ENCODE data around the gene DBN1.

DBN1 gene

GRCh38 chr5:177473443-177474001 lies at the start of gene DBN1:
DBN1 (minus strand) TSS chr5:177473634; CDS start chr5:177473521, 113 bp downstream.
- no peak for FAIRE-seq

- FAIRE-seq, result no peak
These were observed 47.6 kb upstream of the DBN1 start for GRCh38 chr5:177520916-177521513.

DNA sequence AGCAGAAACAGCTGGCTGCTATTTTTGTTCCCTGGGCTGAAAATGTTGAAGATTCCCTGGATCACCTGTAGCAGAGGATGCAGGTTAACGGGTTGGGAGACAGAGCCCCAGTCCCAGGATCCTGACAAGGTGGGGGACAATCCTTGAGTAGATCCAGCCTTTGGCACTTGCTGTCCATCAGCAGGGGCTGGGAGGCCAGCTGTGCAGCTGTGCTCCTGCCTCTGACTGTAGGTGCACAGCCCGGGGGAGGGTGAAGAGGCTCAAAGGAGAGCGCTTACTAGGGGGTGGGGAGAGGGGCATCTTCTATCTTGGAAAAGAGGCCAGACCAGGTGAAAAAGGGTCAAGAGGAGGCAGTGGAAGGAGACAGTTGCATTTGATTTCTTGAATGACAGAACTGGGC lies 46.8 kb upstream of the DBN1 start:
- no peak for FAIRE-seq

- no peak for FAIRE-seq
These were observed 46.2 kb upstream of the DBN1 start for GRCh38 chr5:177519463-177520235.

- peak; percentile 97 for FAIRE-seq
These were observed 43.5 kb upstream of the DBN1 start, which contains the start of gene DDX41 for GRCh38 chr5:177516601-177517568. DDX41 (minus strand) TSS chr5:177516961; CDS start chr5:177516945, 16 bp downstream.

DNA sequence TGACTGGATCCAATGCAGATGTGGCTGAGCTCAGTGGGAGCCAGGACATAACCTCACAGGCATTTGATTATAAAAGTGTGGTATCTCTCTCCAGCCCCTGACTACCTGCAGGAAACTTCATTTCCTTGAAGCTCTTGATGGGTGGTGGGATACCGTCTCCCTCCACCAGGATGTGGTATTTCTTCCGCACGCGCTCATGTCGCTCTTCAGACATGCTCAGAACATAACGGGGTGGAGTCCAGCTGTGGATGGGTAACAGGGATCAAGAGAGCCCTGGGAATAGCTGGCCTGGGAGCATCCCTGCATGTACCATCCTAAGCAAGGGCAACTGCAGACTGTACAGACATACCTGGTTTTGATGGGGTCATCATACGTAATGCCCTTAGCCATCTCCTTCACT lies 42.1 kb upstream of the DBN1 start:
- no peak for FAIRE-seq

DNA sequence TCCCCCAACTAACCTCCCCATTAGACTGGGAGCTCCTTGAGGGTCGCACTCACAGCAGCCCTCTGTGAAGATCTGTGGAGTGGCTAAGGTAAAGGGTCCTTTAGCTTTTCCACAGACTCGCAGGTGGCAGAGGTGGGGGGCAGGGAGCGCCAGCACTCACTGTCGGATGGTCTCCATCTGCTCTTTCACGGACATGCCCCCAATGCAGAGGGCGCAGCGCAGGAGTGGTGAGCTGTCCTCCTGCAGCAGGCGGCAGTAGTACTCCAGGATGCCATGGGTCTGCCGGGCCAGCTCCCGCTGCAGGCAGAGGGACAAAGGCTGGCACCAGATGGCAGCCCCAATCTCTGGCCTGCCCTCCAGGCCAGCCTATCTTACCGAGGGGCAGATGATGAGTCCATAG lies 41.1 kb upstream of the DBN1 start:
- FAIRE-seq, result no peak

DNA sequence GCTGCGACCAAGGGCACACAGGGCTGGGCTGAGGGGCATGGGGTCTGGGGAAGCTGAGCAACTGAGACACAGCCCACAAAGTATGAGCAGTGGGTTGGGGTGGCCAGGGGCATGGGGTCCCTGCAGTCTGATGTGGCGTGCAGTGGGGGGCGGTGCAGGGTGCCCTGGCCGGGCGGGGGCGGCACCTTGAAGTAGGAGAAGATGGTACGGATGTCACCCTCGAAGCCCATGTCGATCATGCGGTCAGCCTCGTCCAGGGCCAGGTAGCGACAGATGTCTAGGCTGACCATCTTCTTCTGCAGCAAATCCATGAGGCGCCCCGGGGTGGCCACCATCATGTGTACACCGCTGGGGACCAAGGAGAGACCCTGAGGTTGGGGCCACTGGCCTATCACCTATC lies 40.1 kb upstream of the DBN1 start:
- FAIRE-seq, result no peak

GRCh38 chr5:177512736-177513380 lies 39.4 kb upstream of the DBN1 start:
- FAIRE-seq, result no peak

DNA sequence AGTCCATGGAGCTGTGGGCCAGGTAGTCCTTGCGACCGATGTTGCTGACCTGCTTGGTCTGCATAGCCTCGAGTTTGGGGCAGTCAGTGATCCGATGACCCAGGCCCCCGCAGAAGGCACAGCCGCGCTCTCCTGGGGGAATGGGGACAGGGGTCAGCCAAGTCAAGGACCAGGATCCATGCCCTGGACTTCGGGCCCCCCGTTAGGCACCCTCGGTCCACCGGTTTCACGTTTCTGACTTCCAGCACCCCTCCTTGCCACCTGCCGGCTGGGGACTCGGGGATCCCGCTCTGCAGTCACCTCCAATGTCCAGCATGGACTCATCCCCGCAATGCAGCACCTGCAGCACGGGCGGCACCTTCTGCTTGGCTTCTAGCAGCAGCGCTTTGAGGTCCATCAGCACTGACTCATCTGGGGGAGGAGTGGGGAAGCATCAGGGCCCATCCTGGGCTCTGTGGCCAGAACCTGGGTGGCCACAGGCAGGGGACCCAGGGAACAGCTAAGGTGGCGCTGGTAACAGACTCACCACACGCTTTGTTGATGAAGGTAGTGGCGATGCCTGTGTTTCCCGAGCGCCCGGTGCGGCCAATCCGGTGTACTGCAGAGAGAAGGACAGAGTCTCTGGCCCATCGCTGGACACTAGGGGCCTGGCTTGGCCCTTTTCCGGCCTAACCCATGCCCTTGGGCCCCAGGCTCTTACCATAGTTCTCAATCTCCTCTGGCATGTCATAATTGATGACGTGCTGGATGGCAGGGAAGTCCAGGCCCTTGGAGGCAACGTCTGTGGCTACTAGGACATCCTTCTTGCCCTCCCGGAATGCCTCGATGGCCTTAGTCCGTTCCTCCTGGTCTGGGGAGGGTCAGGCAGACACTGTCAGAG lies 38.6 kb upstream of the DBN1 start:
- no peak for FAIRE-seq

DNA sequence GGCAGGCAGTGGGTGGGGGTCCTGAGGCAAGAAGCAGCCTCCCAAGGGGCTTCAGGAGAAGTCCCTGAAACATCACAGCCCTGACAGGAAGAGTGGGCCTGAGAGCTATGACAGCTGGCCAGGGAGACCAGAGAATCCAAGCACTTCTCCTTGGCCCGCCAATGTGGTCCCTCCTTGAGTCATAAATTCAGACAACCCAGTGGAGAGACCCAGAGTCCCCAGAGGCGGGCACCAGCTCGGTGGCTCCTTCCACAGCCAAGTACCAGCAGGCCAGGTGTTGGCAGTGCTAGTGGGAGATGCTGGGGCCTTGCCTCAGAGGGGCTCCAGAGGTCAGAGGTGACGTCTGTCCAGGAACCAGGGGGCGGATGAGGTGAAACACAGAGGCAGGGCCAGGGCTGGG lies 37.7 kb upstream of the DBN1 start:
- no peak for FAIRE-seq

DNA sequence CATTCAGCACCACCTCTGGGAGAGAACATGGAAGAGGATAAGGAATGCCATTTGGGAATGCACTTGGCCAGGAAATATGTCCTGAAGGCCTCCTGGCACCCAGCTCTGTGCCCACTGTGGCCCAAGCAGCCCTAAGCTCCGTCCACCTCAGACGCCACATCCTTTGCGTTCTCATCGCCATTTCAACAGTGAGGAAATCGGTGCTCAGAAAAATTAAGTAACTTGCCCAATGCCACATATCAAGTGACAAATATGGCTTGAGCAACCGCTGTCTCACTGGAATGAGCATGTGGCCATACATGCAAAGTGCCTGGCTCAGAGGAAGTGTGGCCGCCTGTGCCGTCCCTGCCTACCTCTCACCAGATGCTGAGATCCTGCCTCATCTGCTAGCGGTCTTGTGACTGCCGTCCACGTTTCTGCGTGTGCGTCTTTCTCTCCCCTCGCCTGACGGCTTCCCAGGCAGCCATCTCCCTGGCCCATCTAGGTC lies 37.2 kb upstream of the DBN1 start:
- FAIRE-seq, result no peak

DNA sequence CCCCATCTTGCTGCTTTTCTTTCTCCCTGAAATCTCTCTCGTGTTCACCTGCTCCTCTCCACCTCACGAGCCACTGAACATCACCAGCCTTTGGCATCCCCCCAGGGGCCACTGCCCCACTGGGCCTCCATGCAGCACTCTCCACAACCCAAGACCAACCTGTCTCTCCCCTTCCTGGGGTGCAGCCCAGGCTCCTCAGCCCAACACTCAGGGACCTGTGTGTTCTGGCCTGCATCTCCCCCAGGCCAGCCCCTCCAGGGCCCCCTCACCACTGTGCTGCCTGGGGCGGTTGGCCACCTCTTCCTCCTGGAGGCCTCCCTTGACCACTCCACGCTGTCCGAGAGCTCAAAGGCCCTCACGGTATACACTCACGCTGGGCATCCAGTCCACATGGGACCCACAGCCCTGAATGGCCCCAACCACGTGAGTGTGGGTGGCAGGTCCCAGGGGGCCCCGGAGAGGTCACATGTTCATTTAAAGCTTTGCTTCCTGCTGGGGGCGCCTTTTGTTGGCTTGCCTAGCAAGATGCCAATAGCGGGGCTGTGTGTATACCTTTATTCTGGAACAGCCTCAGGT lies 36.6 kb upstream of the DBN1 start:
- no peak for FAIRE-seq

DNA sequence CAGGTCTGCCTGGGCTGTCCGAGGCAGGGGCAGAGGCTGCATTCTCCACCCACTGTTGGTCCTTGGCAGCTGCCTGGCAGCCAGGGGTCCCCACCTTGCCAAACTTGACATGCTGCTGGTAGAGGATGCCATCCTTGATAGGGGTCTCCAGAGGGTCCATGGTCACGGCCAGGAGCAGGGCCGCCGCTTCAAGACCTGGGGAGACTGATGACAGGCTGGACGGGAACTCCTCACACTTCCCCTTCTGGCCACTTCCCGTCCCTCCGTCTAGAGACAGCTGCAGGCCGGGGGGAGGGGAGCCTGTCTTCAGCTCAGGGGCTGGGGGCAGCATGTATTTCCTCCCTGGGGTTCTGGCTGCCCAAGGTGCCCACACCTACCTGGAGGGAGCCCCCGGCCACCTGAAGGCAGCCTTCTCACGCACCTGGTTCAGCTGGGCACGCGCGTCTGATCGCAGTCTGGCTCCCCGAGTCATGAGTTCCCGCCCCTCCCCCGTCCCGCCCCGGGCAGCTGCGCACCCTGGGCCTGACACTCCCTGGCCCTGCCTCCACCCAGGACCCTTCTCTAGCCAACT lies 36.0 kb upstream of the DBN1 start, which contains the start of gene DOK3:
Gene DOK3 (minus strand): TSS at position 446 of the 571 bp plus-strand sequence. CDS start 286 bp downstream, at position 160.
- FAIRE-seq, result no peak

- no peak for FAIRE-seq
These were observed 35.4 kb upstream of the DBN1 start for GRCh38 chr5:177508837-177509236.

- no peak for FAIRE-seq
These were observed 34.8 kb upstream of the DBN1 start for GRCh38 chr5:177508221-177508611.

- no peak for FAIRE-seq
These were observed 34.3 kb upstream of the DBN1 start for GRCh38 chr5:177507596-177508220.

DNA sequence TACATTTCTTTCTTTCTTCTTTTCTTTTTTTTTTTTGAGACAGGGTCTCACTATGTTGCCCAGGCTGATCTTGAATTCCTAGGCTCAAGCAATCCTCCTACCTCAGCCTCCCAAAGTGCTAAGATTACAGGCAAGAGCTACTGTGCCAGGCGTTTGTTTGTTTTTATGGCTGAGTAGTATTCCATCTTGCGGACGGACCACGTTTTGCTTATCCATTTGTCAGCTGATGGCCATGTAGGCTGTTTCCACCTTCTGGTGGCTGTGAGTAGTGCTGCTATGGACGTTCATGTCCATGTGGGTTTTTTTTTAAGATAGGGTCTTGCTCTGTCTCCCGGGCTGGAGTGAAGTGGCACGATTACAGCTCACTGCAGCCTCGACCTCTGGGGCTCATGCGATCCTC lies 33.7 kb upstream of the DBN1 start:
- no peak for FAIRE-seq

DNA sequence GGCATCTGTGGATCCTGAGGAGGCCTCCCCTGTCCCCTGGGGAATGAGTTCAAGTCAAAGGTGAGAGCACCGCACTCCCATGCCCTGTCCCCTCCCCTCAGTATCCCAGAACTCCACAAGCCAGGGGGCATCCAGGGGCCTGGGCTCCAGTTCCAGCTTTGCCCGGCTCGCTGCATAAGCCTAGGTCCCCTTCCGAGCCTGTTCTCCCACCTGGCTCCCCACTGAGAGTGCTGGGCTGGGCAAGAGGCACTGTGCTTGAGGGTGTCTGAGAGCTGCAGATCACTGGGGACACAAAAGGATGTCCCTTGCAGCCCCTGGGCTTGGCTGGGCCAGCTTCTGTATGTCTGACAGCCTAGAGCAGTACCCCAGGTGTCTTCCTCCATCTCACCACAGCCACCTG lies 31.6 kb upstream of the DBN1 start:
- FAIRE-seq, result no peak

Data from endometrium (tissue), 2 donors.